NCI-H1092 treated with DMSO at 0.1 percent for 48 hours (cell line): ENCODE results near the gene ZFYVE26.
"Not testable (repeated sequence)": the region's sequence is repeated elsewhere in the genome, so short reads cannot be mapped to it uniquely, and the experiment has no call there.

Source experiments
- DNase-seq: peaks from one replicate; lab custom pipeline; 2025; lab: John Stamatoyannopoulos, UW

ZFYVE26 gene

DNA sequence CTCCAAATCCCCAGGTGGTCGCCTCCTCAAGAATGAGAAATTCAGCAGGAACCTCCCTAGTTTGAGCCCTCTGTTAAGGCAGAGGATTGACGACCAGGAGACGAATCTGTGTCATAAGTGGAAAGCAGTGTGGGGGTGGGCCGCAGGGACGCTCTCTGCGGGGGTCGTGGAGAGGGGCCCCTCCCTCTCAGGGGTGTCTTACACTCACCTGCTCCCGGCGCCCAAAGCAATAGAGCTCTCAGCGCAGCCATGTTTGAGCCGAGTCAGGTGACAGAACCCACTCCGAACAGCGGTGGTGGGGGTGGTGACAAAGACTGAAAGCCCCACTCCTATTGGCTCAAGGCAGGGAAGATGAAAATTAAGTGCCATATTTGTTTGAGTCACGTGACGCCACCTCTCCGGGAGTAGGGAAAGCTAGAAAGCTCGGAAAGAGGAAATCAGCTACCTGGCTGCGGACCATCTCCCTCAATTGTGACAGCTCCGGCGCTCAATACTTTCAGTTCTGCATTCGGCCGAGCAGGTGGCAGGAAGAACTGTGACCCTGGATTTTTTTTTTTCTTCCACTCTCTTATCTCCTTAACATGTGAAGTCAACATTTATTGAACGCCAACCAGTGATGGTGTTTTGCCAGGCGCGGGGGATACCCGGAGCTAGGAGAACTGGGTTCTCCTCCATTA, at the start of gene ZFYVE26:
Gene ZFYVE26, minus strand, starts transcription at position 265 of the 677 bp plus-strand sequence. CDS start 627 bp downstream, outside the sequence.
- peak; percentile 100 for DNase-seq

DNA sequence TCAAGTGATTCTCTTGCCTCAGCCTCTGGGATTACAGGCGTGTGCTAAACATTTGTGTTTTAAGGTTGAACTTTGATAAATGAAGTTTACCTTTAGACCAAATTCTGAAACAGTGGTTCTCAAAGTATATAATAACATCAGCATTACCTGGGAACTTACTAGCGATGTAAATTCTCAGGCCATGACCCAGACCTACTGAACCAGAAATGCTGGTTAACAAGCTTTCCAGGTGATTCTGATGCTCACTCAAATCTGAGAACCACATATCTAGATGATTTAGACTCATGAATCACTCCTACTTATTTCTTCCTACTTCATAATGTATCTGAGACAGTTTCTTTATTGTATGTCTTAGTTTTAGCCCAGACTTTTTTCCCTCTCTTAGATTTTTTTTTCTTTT, 46.8 kb upstream of the ZFYVE26 start:
- DNase-seq: no peak

DNA sequence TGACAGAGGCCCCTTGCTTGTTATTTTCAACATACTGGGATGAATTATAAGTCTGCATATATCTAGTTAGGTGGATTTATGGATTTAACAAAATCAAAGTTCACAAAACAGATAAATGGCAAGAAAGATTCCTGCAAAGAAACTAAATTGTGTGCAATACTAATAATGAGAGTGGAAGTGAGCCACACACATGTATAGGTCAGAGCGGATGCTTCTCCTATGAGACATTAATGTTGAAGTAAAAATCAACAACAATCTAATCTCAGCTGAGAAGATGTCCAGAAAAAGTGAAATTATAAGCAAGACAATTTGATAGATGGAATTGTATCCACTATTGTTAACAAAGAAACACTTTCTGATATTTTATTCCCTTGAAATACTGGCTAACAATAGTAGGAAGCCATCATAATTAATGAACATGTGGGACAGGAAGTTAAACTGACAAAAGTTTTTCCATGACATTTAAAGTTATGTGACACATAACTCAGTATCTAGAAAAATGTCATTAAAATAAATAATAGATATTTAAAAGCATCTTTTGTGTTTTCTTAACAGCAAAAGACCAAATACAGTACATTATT, 42.9 kb upstream of the ZFYVE26 start:
- no peak for DNase-seq

DNA sequence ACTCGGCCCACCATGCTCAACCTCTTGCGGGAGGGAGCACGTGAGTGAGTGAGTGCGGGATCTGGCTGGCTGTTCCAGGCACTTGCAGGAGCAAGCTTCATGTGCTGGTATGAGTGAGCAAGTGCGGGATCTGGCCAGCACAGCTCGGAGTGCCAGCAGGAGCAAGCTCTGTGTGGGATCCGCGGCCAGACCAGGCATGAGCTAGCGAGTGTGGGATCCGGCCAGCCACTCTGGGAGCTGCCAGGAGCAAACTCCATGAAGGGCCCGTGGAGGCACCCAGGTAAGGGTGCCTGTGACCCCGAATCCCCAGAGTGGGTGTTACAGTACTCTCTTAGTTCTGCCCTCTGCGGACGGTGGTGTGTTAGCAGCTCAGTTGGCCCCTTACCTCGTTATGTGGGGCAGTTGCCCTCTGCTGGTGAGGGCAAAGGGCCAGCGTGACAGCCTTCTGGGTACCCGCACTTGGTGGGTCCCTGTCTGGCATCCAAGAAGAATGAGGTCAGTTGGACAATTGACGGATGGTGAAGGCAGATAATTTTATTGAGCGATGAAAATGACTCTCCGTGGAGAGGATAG, 41.5 kb upstream of the ZFYVE26 start:
- DNase-seq: no peak

DNA sequence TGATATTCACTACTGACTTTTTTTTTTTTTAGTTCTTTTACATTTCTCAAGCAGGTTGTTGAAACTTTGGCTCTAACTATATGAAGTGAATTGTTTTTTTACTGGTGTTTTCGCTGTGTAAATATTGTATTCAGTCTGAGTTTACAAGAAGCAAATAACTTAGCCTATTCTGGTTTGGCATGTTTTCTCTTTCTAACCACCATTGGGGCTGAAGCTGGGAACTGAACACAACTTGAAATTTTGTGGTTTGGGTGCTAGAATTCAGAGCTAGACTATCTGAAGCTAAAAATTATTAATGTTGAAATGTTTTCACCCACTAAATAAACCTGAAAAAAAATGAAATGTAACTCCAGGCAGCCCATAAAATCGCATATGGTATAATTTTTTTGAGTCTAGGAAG, 40.4 kb upstream of the ZFYVE26 start:
- no peak for DNase-seq

DNA sequence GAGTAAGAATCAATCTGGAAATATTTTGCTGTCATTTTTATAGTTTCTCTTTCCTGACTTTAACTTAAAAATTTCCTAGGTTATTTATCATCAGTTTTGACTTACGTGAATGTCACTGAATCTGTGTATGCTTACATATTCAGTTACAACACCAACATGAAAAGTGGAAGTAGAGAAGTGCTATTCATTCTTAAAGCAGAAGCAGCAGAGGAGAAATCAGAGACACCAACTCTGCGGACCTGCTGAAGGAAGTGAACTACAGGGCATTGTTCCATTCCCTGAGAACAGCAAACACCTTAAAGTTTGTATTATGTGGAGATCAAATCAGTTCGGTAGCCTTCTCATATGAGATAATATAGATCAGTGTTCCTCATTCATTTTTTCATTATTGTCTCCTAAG, 37.3 kb upstream of the ZFYVE26 start:
- DNase-seq: no peak

DNA sequence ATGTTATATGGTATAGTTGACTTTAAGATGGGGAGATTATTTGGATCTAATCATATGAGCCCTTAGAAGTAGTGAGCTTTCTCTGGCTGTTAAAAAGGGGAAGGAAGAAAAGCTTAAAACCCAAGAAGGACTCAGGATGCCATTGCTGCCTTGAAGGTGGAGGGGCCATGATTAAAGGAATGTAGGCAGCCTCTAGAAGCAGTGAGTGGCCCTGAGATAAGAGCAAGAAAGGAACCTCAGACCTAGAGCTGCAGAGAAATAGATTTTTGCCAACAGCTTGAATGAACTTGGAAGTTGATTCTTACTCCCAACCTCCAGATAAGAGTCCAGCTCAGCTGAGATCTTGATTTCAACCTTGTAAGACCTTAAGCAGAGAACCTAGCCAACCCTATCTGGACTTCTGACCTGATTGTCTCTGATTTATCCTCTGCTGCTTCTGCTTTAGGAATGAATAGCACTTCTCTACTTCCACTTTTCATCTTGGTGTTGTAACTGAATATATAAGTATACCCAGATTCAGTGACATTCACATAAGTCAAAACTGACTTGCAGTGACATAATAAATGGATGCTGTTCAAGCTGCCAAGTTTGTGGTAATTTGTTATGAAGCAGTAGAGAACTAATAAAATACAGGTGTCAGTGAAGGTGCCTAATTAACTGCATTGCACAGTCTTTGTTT, 36.7 kb upstream of the ZFYVE26 start:
- no peak for DNase-seq

DNA sequence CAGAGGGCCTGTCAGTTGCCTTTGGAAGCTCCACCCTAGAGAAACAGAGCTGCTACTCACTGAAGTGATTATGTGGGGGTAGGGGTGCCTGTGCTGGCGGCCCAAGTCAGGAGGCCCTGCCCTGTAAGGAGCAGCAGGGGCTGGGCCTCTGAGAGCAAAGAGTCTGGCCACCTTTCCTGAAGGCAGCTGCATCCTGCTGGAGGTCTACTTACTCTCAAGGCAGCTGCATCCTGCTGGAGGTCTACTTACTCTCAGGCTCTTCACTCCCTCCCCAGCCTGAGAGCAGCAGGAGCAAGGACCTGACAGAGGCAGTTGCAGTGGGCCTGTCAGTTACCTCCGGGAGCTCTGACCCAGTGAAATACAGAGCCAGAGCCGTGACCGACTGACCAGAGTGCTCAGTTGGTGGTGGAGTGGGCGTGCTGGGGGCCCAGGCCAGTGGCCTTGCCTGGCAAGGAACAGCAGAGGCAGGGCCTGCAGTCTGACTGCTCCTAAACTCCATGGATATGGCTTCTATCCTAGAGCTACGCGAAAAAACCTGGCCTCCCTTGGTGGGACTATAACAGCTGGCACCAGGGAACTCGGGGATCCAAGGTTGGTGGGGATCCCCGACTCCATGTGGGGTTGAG, 35.5 kb upstream of the ZFYVE26 start:
- no peak for DNase-seq

DNA sequence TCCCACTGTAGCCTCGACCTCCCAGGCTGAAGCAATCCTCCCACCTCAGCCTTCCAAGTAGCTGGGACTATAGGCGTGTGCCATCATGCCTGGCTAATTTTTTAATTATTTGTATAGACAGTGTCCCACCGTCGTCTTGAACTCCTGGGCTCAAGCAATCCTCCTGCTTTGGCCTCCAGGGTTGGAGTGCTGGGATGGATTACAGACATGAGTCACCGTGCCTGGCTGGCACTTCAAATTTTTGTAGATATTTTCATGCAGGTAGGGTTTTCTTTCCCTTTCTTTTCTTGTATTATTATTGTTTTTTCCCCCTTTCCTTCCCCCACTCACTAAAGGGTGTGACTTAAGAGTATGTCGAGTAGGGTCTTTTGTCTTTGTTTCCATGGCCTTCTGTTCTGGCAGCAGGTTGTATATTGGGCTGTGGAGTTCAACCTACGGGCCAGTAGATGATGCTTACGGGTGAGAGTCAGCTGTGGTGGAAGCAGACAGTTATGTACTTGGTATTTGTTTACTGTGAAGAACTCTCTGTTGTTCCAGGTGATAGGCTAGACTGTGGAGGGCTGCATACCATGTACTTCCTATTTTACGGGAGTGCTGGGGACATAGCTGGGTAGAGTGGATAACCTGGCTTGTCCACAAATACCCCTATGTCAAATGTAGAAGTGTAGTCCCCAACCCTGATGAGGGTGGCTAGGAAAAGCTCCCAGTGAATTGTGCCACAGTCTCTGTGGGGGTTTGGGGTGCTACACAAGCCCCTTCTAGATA, 33.9 kb upstream of the ZFYVE26 start:
- no peak for DNase-seq

DNA sequence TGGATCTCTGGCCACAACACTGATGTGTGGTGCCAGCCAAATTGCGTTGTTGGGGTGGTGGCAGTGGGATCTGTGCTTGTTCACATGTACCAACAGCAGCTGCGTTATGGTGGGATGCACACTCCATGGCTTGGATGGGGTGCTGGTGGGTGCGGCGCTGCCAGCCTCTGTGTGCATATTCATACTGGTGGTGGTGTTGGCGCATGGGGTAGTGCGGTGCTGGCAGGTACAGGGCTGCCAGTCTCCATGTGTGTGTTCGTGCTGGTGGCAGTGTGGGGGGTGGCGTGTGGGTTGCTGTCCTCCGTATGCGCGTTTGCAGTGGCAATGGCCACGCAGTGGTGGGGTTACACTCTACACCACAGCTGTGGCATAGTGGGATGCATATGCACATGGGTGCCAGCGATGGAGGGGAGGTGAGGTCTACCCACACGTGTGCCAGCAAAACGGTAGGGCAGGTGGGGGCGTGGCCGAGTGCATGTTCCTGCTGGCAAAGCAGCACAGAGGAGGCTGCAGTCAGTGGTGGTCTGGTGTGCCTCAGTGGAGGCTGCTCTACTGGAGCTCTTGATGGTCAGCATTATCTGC, 29.7 kb upstream of the ZFYVE26 start:
- no peak for DNase-seq

DNA sequence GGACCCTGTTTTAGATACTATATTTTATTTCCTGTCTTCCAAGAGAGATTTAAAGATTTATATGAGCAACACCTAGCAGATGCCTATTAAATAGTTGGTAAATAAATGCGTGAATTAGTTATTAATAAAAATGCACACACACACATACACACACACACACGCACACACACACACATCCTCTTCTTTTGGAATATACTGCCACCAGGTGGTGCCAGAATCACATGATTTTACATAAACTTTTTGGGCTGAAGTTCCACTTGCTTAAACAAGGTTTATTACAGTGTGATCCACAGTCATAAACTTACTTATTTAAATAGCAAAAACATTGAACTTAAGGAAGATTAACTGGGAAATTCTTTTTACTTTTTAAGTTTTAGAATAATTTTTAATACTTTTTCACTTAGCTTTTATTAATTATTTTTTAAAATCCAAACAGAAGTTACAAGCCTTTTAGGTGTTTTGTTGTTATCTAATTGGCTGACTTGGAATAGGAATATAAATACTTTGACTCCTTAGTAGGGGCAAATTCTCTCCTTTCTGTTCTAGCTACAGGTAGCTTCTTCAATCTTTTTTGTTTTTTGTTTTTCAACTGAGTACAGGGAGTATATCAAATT, 20.7 kb upstream of the ZFYVE26 start:
- DNase-seq: peak; percentile 47

DNA sequence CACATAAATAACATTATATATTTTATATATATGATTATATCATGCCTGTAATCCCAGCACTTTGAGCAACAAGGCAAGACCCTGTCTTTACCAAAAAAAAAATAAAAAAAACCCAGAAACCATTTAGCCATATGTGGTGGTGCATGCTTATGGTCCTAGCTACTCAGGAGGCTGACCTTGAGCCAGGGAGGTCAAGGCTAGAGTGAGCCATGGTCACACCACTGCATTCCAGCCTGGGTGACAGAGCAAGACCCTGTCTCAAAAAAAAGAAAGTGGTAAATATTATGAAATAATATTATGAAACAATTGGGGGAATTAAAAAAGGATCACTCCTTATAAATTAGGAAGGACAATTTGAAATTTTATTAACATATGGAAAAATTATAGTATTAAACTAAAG, 19.2 kb upstream of the ZFYVE26 start:
- no peak for DNase-seq

DNA sequence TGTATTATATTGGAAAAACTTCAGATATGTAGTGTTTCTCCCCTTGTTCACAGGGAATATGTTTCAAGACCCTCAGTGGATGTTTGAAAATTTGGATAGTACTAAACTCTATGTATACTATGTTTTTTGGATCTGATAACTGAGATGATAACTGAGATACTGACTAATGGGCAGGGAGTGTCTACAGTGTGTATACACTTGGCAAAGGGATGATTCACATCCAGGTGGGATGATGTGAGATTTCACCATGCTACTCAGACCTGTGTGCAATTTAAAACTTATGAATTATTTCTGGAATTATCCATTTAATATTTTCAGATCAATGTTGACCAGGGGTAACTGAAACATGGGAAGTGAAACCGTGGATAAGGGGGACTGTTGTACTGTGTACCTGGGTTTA, 17.0 kb upstream of the ZFYVE26 start:
- DNase-seq: no peak

DNA sequence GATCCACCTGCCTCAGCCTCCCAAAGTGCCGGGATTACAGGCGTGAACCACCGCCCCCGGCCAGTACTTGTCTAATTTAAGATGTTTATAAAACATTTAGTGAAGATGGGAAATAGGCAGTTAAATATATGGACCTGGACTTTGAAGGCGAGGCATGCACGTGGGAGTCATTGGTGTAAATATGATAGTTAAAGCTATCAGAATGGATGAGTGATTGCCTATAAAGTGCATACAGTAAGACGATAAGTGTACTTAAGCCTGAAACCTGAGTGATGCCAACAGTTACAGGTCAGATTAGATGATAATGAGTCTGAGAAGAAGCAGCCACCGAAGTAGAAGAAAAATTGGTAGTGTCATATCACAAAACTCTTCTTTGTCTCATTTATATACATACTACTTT, 14.7 kb upstream of the ZFYVE26 start:
- no peak for DNase-seq

DNA sequence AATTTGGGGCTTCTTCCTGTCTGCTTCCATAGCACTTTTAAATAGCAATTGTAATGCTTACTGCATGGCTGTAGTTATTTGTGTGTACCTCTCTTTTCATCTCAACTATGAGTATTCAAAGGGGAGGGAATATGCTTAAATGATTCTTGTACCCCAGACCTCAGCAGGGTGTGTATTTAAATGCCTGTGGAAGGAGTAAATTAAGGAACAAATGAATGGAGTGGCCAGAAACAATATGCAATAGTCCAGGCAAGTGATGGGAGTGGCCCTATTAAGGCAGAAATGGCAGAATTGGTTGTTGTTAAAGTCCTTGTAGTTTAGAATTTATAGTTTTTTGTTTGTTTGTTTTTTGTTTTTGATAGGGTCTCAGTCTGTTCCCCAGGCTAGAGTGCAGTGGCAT, 4.7 kb upstream of the ZFYVE26 start:
- no peak for DNase-seq

DNA sequence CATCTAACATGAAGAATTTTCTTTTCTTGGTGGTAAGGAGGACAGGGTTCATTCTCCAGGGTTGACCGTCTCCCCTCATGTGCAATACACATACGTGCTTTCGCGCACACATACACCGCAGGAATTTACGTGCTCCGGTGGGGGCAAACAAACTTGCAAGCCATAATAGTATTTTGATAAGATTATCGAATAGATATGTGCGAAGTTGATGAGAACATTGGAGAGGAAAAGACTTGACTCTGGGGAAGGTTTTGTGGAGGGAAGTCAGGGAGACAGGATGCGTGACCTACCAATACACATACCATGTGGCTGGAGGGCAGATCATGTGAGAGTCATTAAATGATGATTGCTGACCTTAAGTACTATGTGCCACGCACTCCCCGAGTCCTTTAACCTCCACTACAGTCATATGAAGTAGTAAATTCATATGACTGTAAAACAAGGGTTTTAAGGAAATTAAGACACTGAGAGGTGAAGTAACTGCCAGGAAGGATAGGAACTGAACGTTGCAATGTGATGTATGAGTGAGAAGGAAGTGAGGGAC, 4.1 kb upstream of the ZFYVE26 start:
- DNase-seq: no peak

DNA sequence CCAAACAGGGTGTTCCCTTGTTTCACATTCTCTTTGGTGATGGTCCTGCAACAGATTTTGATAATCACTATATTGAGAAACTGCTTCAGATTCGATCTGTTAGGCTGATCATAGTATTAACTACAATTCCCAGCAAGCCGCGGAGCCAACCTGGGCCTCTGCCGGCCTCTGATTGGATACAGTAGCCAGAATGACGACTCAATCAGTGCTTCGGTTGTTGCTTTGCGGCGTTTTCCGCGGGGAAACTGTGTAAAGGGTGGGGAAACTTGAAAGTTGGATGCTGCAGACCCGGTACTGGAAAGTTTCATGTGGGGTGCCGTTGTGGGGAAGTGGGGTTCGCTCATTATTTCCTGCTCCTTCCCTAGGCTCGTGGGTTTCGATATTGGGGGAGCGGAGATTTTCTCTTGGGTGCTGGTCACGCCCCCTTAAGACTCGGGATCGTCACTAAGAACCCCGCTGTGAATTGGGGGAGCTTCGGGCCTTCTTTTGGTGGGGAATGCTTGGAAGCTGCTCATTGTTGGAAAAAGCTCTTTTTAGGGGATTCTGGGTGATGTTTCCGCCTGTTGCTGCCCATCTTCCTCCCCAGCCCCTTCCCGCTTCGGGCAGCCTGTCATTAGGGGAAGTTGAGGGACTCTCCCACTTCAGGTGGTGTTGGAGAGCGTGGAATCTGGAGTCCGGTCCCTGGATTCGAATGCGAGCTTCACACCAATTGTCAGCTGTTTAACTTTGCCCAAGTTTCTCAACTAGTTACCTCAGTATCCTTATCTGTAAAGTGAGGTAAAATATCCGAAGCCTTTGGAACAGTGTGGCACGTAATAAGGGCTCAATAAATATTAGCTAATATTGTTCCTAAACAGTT, 3.4 kb upstream of the ZFYVE26 start, which contains the start of gene RAD51B:
Gene RAD51B, plus strand, starts transcription at position 217 of the 859 bp plus-strand sequence.
- DNase-seq: peak; percentile 89

DNA sequence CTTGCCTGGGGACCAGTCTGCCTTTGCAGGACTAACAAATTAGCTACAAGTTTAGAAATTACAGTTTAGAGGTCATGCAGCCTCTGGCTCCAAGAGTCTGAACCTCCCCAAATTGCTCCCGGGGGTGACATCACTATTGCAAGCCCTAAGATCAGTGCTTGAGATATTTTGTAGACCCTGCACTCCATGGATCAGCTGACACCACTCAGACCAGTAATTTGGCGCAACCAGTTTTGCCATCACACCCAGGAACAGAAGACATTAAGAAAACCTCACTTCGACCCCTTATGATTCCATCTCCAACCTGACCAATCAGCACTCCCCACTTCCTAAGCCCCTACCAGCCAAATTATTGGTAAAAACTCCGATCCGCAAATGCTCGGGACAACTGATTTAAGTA, 2.1 kb upstream of the ZFYVE26 start:
- DNase-seq: not testable (repeated sequence)

DNA sequence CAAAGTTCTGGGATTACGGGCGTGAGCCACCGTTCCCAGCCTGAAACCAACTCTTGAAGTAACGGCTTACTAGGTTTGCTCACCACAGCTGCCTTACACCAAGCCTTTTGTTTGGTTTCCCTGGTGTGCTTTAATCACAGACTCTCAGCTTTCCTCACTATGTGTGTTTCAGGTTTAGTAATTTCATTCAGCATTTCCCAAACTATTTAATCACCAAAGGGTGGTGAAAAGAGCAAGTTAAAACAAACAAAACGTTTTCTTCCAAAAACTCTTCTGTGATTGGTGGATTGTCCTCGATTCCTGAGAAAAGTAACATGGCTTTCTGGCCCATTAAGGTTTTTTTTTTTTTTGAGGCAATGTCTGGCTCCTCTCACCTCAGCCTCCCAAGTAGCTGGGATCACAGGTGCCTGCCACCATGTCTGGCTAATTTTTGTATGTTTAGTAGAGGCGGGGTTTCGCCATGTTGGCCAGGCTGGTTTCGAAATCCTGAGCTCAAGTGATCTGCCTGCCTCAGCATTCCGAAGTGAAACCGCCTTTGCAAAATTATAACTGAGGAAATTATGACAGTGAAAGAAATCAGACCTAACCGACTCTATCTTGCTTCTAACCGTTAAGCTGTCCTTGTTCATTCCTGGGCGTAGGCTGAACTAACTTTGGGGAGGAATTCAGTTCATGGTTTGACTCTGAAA, 1.5 kb upstream of the ZFYVE26 start:
- DNase-seq: no peak
